Fibroblast of pulmonary artery (primary cell): ENCODE results near the gene KCMF1.

Experiments used
- DNase-seq: peaks from one replicate; pipeline ENCODE4 v3.0.0-alpha.2; 2010; ENCODE audit warnings: low read depth
- H3K4me3 ChIP-seq: replicated peaks from 2 replicates; pipeline ENCODE4 v1.5.1; 2011; ENCODE audit warnings: low read depth, mild to moderate bottlenecking, control low read depth, low read length, moderate library complexity
- TF ChIP-seq, protein P1 (sequence below): IDR thresholded peaks from 2 replicates; pipeline ENCODE4 v1.5.1; 2011; ENCODE audit warnings: mild to moderate bottlenecking, control low read depth, low read length, inconsistent platforms; ENCODE audit errors: missing control alignments

The KCMF1 gene

DNA sequence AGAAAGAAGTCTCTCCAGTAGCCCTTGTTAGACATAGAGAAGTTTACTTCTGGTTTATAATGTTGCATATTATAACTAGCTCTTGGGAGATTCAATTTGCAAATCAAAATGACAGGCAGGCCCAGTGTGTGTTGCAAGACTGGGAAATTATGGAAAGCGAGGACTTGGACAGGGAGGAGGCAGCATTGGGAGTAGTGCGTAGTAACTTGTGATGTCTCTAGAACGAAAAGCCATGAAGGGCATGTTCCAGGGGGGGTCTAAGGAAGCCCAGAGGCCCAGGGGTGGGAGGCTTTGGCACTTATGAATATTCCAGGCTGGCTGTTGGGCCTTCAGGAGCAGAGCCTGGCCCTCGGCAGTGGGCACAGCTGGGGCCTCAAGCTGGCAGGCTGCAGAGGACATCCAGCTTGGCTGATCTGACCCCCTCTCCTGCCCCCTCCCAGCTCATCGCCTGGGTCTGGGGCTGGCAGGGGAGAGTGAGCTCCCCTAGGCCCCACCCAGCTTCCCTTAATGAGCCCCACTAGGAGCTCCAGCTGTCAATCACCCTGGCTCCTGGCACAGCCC is 107.0 kb downstream of the KCMF1 start:
- TF ChIP-seq, protein P1, sequence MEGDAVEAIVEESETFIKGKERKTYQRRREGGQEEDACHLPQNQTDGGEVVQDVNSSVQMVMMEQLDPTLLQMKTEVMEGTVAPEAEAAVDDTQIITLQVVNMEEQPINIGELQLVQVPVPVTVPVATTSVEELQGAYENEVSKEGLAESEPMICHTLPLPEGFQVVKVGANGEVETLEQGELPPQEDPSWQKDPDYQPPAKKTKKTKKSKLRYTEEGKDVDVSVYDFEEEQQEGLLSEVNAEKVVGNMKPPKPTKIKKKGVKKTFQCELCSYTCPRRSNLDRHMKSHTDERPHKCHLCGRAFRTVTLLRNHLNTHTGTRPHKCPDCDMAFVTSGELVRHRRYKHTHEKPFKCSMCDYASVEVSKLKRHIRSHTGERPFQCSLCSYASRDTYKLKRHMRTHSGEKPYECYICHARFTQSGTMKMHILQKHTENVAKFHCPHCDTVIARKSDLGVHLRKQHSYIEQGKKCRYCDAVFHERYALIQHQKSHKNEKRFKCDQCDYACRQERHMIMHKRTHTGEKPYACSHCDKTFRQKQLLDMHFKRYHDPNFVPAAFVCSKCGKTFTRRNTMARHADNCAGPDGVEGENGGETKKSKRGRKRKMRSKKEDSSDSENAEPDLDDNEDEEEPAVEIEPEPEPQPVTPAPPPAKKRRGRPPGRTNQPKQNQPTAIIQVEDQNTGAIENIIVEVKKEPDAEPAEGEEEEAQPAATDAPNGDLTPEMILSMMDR, result no peak
- H3K4me3 ChIP-seq, result no peak overlapping the region
- no peak for DNase-seq

DNA sequence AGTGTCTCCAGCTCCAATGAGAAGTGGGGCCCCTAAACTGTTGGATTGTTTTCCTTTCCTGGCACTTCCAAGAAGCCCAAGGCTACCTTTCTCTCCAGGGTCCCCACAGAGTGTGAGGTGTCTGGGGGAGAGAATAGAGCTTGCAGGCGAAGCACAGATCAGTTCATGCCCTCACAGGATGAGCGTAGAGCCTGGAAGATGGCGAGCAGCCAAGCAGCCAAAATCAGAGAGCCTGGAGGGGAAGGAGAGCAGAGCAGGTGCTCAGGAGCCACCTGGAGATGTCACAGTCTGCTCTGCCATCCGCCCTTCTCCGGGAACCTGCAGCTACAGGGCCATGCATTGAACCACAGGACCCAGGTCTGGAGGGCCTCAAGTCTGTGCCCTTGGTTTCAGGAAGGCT is 107.6 kb downstream of the KCMF1 start:
- DNase-seq, result no peak
- TF ChIP-seq, protein P1, result no peak
- H3K4me3 ChIP-seq, result no peak overlapping the region

DNA sequence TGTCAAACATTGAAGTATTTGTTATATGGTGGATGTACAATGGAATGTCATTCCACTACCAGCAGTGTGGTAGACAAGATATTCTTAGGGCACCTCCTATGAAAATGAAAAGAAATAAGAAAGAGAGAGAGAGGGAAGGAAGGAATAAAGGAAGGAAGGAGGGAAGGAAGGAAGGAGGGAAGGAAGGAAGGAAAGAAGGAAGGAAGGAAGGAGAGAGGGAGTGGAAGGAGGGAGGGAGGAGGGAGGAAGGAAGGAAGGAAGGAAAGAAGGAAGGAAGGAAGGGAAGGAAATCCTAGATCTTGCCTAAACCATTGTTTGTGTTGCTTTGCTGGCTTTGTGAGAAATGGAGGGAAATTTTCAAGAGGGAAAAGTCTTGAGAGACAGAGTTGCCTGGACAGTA is 112.1 kb downstream of the KCMF1 start:
- no peak for DNase-seq

DNA sequence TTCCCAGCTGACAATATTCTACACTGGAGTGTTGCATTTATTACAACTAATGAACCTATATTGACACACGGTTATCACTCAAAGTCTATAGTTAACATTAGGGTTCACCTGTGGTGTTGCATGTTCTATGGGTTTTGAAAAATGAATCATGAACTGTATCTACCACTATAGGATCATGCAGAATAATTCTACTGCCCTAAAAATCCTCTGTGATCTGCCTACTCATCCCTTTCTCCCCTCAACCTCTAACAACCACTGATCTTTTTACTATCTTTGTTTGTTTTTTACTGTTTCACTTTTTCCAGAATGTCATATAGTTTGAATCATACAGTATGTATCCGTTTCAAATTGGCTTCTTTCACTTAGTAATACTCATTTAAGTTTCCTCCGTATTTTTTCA is 114.6 kb downstream of the KCMF1 start:
- H3K4me3 ChIP-seq, result no peak overlapping the region
- no peak for DNase-seq
- TF ChIP-seq, protein P1, result no peak

More for the DNA sequence above, 112.1 kb downstream of the KCMF1 start:
- TF ChIP-seq, protein P1, result no peak
- no peak overlapping the region for H3K4me3 ChIP-seq

DNA sequence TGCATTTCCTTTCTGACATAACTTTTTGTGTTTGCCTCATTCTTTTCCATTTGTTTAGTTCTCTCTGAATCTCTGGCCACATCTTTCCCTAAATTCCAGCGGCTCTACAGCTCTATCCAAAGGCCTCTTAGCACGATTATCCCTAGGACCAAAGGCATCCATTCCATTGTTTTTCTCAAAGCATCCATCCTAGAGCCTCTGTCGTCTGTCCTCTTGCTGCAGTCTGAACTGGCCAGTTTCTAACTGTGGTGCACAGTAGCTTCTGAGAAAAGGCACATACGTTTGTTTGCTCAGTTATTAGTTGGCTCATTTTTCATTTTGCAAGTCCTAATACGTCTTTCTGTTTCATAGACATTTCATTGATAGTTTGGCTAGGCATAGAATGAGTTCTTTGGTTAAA is 116.6 kb downstream of the KCMF1 start:
- TF ChIP-seq, protein P1, result no peak
- no peak overlapping the region for H3K4me3 ChIP-seq

DNA sequence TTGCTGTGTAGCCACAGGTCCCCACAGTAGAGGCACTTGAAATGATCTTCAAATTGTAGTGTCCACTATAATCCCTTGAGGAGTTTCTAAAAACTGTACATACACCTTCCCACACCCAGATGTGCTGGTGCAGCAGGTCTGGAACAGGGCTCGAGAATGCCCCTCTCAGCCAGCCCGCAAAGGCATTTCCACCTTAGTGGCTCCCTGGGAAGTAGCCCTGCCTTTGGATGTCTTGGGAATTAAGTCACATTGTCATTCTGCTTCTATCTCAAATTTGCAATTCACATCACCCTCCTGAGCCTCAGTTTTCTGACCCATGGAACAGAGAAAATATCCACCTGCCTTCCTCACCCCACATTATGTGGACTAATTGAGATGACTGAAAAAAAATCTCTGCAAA is 118.0 kb downstream of the KCMF1 start:
- TF ChIP-seq, protein P1, result no peak
- no peak for DNase-seq
- no peak overlapping the region for H3K4me3 ChIP-seq

More for the DNA sequence above, 116.6 kb downstream of the KCMF1 start:
- no peak for DNase-seq

DNA sequence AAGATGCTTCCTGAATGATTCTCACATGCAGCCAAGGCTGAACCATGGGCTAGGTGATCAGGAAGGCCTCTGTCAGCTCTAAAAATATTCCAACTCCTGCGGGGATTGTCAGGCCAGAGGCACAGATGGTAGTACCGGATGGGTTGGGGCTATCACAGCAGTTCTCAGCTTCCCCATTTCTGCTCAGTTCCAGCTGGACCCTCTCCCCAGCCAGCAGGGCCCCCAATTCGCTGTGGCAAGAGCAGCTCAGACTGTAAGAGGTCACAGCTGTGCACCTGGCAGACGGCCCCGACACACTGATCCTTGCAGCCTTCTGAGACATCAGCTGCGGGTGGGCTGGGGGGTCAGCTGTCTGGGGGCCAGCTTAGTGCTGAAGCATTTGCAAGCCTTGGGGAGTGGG is 118.6 kb downstream of the KCMF1 start:
- TF ChIP-seq, protein P1, result no peak
- no peak for DNase-seq
- H3K4me3 ChIP-seq, result no peak overlapping the region
